Brain microvascular endothelial cell (primary cell): ENCODE results near the gene MAPKAPK3.

ENCODE experiments used
- DNase-seq: peaks from one replicate; pipeline ENCODE4 v3.0.0-alpha.2; 2020
- H3K27ac ChIP-seq: fragments of 250-450 bp; sonication (Bioruptor Pico); 2 replicates; pipeline ENCODE4 v1.5.1; 2020; ENCODE audit warnings: mild to moderate bottlenecking, moderate library complexity
- H3K27me3 ChIP-seq: fragments of 250-450 bp; sonication (Bioruptor Pico); replicated peaks from 2 replicates; pipeline ENCODE4 v1.5.1; 2020; ENCODE audit warnings: mild to moderate bottlenecking
- H3K36me3 ChIP-seq: fragments of 250-450 bp; sonication (Bioruptor Pico); replicated peaks from 2 replicates; pipeline ENCODE4 v1.5.1; 2020; ENCODE audit warnings: mild to moderate bottlenecking
- H3K4me3 ChIP-seq: 2 replicates; pipeline ENCODE4 v1.5.1; 2011; ENCODE audit warnings: low read depth, mild to moderate bottlenecking, control low read depth, low read length, moderate library complexity
- CTCF ChIP-seq: IDR thresholded peaks from 2 replicates; pipeline ENCODE4 v1.5.1; 2011; ENCODE audit warnings: low read depth, mild to moderate bottlenecking, moderate library complexity, low read length, control low read depth, inconsistent platforms; ENCODE audit errors: missing control alignments
- in situ Hi-C: cut with HindIII; loops from 2 replicates; pipeline ENCODE4 v1.10.0; 2017; ENCODE audit warnings: low sequenced_read_pairs, low pct_ligation_motif_present

MAPKAPK3 gene

GRCh38 chr3:50591196-50591741 is 25.7 kb upstream of the MAPKAPK3 start:
- no peak for DNase-seq
- no peaks in the 10 kb centered on the region for H3K27me3 ChIP-seq
- TF ChIP-seq CTCF, result no peak
- H3K36me3 ChIP-seq, result no peaks in the 10 kb centered on the region
- H3K4me3 ChIP-seq, result no peak overlapping the region
- in situ Hi-C loops, result no loop called here
- H3K27ac ChIP-seq, result no peak overlapping the region

DNA sequence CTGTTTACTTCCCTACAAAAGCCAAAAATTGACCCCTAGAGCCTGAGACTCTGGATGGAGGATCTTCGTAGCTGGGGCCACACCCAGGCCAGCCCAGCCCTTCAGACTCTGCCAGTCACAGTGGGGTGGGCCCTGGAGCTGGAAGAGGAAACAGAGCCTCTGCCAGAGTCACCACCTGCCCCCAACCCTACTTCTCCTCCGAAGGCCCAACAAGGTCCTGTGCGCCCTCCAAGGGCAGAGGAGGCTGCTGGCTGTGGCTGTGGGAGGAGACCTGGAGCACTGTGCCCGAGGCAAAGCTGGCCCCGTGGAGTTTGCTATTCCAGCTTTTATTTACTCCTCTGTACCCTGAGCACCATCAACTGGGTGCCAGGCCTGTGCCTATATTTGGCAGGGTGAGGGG is 24.4 kb upstream of the MAPKAPK3 start:
- H3K36me3 ChIP-seq, result no peaks in the 10 kb centered on the region
- no peak for TF ChIP-seq CTCF
- DNase-seq, result no peak
- no peak overlapping the region for H3K4me3 ChIP-seq
- H3K27ac ChIP-seq, result no peak overlapping the region
- in situ Hi-C loops, result no loop called here
- no peaks in the 10 kb centered on the region for H3K27me3 ChIP-seq

- no peak overlapping the region for H3K4me3 ChIP-seq
- DNase-seq, result no peak
- in situ Hi-C loops, result no loop called here
- no peak overlapping the region for H3K27ac ChIP-seq
- no peaks in the 10 kb centered on the region for H3K27me3 ChIP-seq
- TF ChIP-seq CTCF, result no peak
- no peaks in the 10 kb centered on the region for H3K36me3 ChIP-seq
Measured at GRCh38 chr3:50594253-50594785, 22.6 kb upstream of the MAPKAPK3 start.

- DNase-seq, result no peak
- no peaks in the 10 kb centered on the region for H3K36me3 ChIP-seq
- no peaks in the 10 kb centered on the region for H3K27me3 ChIP-seq
- H3K4me3 ChIP-seq, result no peak overlapping the region
- in situ Hi-C loops, result no loop called here
- TF ChIP-seq CTCF, result no peak
- H3K27ac ChIP-seq, result no peak overlapping the region
Measured at GRCh38 chr3:50599115-50599715, 17.7 kb upstream of the MAPKAPK3 start.

DNA sequence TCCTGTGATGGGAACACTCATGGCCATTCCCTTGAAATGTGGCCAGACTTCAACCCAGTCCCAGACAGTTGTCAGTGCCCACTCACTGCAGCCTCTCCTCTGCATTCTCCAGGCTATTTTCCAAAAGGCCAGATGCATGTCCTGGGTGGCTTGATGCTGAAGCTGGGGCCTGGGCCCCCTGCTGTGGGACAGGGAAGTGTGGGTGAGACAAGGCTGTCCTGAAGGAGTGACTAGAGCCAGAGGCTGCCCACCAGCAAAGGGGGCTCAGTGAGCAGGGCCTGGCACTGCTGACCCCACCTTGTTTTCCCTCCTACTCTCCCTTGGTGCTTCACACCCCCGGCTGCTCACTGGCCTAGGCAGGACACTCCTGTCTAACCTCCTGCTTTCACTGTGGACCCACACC is 17.2 kb upstream of the MAPKAPK3 start:
- H3K27me3 ChIP-seq, result no peaks in the 10 kb centered on the region
- no peaks in the 10 kb centered on the region for H3K36me3 ChIP-seq
- no peak overlapping the region for H3K4me3 ChIP-seq
- no peak overlapping the region for H3K27ac ChIP-seq
- no peak for DNase-seq
- no peak for TF ChIP-seq CTCF
- in situ Hi-C loops, result no loop called here
